Stimulated activated CD8-positive, alpha-beta memory T cell treated with anti-CD3 and anti-CD28 coated beads, Interleukin-4, amount 100 ng/mL, for 48 hours (primary cell): ENCODE data around the gene YWHAG.
"Not testable (repeated sequence)": the region's sequence is repeated elsewhere in the genome, so short reads cannot be mapped to it uniquely, and the experiment has no call there.

Experiments
- DNase-seq: peaks from one replicate; pipeline ENCODE4 v3.0.0-alpha.2; 2020

YWHAG gene

DNA sequence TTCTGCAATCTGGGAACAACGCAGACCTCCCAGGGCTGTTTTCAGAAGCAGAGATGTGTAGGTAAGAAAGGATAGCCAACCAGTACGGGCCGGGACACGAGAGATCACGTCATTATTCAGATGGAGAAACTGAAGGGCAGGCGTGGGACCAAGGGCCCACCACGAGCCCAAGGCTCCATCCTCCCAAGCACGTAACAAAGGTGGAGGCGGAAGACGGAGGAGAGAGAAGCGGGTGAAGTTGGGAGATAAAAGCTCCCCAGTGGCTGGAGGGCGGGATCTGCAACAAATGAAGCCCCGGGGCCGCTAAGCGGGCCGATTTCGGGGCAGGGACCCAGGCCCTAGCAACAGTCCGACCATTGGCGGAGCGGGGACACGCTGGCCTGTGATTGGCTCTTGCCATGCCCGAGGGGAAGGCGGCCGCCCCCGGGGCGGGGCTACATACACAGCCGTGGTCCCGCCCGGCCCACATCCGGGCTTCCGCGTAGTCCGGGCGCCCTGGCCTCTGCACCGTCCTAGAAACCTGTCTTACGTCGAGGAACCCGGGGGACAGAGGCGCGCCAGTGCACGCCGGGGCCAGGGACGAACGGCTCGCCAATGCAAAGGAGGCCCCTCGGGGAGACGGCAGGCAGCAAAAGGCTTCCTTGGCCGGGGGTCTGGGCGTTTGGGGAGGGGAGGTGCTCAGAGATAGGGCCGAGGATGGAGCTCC lies 40.9 kb downstream of the YWHAG start:
- peak; percentile 97 for DNase-seq

DNA sequence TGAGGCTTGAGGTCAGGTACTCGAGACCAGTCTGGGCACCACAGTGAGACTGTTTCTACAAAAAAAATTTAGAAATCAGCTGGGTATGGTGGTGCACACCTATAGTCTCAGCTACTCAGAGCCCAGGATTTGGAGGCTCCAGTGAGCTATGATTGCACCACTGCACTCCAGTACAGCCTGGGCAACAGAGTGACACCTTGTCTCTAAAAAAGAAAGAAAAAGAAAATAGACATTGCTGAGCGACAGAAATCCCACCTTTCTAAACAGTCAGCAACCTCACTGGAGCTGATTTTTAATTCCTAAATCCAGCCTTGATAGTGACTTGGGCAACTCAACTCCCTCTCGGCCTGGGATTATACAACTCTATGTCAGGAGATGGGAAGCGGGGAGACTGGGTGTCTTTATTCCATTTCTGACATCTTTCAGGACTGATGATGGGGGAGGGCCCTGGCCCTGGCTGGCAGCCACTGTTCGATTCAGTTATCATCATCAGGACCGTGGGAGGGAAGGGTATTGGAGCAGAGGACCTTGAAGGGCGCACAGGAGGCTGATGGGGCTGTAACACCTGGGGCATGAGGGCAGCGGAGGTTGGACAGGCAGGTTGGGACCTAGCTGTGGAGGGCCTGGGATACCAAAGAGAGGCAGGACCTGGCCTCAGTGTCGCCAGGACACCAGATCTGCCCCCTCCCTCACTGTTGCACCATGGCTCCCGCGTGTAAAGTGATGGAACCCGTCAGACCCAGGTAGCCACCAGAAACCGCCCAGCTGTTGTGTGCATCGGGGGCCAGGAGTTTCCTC lies 41.6 kb downstream of the YWHAG start:
- DNase-seq, result no peak

DNA sequence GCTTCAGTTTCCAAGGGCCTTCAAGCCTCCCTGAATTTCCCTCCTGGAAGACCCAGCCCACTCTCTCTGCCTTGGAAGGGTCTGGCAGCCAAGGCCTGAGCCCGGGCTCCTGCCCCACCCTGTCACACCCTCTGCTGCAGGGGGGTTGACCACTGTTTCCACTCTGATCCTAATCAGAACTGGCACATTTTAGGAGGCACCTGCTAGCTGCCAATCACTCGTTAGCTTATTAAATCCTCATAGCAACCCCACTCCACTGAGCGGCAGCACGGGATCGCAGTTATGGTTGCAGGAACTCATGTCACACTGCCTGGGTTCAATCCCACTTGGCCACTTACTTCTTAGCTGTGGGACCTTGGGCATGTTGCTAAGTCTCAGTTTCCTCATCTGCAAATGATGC lies 43.4 kb downstream of the YWHAG start:
- DNase-seq, result no peak

DNA sequence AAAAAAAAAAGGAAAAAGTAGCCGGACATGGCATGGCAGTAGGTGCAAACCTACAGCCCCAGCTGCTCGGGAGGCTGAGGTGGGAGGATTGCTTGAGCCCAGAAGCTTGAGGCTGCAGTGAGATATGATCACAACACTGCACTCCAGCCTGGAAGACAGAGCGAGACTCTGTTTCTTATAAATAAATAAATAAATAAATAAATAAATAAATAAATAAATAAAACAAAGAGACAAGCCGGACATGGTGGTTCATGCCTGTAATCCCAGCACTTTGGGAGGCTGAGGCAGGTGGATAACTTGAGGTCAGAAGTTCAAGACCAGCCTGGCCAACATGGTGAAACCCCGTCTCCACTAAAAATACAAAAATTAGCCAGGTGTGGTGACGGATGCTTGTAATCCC lies 44.1 kb downstream of the YWHAG start:
- not testable (repeated sequence) for DNase-seq

DNA sequence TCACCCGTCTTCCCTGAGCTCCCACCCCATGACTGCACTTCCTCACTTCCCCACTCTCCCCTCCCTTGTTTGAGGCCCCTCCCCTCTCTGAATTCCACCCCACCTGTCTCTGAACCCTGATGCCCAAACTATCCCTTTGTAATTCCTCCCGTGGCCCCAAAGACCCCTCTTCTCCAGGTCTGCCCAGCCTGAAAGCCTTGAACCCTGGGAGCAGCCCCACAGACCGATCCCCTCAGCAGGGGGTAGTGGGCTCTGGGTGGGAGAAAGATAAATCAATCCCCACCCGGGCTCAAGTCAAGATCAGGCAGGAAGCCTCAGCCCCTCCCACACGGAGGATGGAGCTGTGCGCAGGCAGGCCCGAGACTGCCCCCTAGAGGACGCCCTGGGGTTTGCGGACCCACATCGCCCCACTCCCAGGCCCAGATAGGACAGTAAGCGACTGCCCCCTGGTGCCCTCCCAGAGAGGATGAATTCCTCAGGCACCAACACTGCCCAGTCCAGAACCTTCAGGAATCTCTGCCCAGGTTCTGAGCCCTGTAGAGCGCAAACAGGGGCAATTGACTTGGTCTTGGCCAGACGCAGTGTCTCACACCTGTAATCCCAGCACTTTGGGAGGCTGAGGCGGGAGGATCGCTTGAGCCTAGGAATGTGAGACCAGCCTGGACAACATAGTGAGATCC lies 44.6 kb downstream of the YWHAG start:
- DNase-seq, result peak; percentile 99

DNA sequence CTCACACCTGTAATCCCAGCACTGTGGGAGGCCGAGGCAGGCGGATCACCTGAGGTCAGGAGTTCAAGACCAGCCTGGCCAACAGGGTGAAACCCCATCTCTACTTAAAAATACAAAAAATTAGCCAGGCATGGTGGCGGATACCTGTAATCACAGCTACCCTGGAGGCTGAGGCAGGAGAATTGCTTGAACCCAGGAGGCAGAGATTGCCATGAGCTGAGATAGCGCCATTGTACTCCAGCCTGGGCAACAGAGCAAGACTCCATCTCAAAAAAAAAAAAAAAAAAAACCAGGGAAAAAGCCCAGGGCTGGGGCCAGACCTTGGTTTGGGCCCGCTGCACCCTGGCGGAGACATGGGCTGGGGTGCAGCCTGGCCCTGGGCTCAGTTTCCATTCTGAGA lies 47.0 kb downstream of the YWHAG start:
- not testable (repeated sequence) for DNase-seq

DNA sequence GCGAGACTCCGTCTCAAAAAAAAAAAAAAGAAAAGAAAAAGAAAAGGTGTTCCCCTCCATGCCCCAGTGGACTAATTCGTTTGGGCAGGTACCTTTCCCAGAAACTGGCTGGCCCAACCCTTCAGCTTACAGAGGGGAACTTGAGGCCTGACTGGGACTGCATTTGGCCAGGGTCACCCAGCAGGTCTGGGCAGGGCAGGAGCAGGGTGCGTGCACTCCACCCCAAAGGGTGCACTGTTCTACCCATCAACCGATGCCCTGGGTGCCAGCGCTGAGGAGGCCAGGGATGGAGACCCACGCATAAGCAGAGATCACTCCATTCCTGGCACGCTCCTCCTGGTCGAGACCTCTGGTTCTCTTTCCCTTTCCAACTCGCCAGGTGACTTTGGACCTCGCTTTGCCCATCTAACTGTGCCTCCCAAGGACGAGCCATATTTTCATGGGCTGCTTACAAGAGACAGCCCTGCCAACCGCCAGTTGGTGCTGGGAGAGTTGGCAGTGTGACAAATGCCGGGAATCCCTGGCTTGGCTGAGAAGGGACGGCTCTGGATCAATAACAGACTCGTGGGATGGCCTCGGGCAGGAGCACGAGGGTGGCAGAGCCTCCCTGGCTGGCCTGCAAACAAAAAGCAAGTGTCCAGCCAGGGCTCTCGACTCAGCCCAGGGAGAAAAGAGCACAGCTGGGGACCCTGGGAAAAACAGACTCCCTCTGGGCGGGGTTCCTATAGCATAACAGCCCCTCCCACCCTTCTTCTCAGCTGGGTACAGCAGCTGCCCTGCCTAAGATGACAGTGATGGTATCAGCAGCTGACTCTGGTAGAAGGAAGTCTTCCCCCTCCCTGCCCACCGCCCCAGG lies 48.5 kb downstream of the YWHAG start:
- no peak for DNase-seq

DNA sequence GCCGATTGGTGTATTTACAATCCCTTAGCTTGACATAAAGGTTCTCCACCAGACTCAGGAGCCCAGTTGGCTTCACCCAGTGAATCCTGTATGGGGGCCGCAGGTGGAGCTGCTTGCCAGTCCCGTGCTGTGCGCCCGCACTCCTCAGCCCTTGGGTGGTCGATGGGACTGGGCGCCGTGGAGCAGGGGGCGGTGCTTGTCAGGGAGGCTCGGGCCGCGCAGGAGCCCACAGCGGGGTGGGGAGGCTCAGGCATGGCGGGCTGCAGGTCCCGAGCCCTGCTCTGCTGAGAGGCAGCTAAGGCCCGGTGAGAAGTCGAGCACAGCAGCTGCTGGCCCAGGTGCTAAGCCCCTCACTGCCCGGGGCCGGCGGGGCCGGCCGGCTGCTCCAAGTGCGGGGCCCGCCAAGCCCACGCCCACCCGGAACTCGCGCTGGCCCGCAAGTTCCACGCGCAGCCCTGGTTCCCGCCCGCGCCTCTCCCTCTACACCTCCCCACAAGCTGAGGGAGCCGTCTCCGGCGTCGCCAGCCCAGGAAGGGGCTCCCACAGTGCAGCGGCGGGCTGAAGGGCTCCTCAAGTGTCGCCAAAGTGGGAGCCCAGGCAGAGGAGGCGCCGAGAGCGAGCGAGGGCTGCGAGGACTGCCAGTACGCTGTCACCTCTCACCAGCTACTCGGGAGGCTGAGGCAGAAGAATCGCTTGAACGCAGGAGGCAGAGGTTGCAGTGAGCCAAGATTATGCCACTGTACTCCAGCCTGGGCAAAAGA lies 49.3 kb downstream of the YWHAG start:
- not testable (repeated sequence) for DNase-seq

DNA sequence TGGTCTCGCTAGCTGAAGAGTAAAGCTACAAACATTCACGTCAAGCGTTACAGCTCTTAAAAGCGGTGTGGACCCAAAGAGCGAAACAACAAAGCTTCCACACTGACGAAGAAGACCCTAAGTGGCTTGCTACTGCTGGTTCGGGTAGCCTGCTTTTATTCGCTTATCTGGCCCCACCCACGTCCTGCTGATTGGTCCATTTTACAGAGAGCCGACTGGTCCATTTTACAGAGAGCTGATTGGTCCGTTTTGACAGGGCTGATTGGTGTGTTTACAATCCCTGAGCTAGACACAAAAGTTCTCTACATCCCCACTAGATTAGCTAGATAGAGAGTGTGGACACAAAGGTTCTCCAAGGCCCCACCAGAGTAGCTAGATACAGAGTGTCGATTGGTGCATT lies 49.9 kb downstream of the YWHAG start:
- not testable (repeated sequence) for DNase-seq

DNA sequence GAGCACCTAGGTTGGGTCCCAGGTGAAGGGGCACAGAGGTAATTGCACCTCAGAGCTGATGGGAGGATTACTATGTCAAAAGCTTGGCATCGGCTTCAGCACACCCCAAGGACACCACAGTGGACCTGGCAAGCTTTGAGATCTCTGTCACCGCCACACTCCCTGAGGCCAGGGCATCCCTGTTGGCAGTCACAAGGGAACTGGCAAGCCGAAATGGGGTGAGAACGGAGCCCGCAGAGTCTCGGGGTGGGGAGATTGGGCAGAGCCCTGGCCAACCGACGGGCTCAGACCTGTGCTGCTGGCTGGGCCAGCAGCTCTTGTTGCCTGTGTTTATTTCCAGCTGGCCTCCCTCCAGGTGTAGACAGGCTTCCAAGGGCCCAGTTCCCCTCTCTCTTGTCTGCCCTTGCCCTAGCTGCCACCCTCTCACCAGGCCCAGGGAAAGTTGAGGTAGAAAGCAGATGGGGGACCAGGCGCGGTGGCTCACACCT lies 53.9 kb downstream of the YWHAG start:
- no peak for DNase-seq

DNA sequence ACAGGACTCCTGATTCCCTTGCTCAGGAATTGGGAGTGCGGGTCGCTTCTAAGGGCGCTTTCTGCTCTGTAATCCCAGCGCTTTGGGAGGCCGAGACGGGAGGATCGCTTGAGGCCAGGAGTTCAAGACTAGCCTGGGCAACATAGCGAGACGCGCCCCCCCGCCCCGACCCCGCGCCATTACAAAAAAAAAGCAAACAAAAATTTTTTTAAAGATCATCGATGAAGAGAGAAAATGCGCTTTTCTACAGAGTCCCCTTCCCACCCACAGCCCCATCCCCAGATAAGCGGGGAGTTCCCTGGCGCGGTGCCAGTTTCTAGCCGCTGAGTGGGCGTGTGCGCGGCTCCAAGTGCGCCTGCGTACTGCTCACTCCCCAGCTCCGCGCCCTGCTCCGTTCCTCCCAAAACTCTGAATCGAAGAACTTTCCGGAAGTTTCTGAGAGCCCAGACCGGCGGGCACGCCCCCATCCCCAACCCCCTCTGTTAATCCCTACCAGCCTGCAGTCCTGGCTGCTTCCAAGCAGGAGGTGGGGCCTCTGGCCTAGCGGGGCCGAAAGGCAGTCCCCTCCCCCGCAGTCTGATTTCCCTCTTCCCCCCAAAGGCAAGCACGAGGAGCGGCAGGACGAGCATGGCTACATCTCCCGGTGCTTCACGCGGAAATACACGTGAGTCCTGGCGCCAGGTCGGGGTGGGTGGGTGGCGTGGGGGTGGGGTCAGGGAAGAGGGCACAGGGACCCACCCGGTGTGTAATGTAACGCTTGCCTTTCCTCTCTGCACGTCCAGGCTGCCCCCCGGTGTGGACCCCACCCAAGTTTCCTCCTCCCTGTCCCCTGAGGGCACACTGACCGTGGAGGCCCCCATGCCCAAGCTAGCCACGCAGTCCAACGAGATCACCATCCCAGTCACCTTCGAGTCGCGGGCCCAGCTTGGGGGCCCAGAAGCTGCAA lies 55.3 kb downstream of the YWHAG start:
- peak; percentile 88 for DNase-seq

DNA sequence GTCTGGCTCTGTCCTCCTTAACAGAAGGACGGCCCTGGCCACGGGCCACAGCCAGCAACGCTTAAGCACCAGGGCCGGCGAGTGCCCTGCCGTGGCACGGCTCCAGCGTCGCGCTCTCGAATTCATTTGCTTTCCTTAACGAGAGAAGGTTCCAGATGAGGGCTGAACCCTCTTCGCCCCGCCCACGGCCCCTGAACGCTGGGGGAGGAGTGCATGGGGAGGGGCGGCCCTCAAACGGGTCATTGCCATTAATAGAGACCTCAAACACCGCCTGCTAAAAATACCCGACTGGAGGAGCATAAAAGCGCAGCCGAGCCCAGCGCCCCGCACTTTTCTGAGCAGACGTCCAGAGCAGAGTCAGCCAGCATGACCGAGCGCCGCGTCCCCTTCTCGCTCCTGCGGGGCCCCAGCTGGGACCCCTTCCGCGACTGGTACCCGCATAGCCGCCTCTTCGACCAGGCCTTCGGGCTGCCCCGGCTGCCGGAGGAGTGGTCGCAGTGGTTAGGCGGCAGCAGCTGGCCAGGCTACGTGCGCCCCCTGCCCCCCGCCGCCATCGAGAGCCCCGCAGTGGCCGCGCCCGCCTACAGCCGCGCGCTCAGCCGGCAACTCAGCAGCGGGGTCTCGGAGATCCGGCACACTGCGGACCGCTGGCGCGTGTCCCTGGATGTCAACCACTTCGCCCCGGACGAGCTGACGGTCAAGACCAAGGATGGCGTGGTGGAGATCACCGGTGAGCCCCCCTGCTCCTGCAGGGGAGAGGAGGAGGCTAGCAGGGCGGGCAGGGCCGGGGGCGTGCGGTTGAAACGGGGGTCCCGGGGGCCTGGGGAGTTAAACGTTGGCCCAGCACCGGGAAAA lies 56.2 kb downstream of the YWHAG start, which contains the start of gene HSPB1:
TSS of gene HSPB1 (plus strand) at position 327 of the 855 bp plus-strand sequence. CDS start at position 367, 40 bp downstream.
- peak; percentile 67 for DNase-seq

DNA sequence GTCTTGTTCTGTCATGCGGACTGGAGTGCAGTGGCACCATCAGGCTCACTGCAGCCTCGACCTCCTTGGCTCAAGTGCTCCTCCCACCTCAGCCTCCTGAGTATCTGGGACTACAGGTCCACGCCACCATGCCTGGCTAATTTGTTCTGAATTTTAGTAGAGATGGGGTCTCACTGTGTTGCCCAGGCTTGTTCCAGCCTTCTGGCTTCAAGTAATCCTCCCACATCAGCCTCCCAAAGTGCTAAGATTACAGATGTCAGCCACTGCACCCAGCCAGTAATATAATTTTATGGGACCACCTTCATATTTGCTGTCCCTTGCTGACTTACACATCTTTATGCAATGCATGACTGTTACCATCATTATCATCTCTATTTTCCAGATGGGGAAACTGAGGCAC lies 57.8 kb downstream of the YWHAG start:
- no peak for DNase-seq

DNA sequence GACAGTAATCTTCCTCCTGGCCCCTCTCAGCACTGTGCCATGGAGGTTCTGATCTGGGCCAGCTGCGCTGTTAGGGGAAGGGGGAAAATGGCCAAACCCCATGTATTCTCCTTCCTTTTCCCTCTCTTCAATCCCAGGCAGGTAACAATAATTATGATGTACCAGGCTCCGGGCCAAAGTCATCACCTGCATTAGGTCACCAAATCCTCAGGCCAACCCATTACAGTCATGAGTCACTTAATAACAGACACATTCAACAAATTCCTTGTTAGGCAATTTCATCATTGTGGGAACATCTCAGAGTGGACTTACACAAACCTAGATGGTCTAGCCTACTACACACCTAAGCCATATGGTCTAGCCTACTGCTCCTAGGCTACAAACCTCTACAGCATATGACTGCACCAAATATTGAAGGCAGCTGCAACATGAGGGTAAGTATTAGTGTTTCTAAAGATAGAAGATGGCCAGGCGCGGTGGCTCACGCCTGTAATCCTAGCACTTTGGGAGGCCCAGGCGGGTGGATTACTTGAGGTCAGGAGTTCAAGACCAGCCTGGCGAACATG lies 58.5 kb downstream of the YWHAG start:
- DNase-seq, result no peak

DNA sequence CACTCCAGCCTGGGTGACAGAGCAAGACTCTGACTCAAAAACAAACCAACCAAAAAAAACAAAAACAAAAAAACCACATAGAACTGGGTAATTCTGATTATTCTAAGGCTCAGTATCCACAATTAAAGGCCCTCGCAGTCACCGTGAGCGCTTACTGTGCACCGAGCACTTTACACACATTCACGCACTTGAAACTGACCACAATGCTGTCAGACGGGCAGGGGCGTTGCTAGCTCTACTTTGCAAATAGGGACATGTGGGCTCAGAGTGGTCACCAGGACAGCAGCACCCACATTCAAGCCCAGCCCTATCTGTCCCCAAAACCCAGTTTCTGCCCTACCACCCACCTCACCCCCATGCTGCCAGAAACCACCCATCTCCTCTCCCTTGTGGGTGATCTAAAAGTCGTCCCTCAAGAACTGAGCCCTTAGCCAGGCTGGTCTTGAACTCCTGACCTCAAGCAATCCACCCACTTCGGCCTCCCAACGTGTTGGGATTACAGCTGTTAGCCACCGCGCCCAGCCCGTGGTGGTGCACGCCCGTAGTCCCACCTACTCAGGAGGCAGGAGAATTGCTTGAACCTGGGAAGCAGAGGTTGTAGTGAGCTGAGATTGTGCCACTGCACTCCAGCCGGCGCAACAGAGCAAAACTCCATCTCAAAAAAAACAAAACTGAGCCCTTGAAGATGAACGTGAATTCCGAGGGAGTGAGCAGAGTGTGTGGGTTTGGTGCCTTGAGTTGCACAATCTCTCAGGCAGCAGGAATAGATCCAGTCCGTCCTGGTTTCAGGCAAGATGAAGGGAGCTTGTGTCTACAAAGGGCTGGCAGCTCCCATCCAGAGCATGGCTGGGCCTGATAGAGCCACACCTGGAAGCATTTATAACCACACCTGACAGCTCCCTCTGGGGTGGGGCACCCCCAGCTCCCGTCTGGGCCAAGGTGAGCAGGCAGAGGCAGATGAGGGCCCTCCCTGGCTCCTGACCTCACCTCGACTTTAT lies 61.7 kb downstream of the YWHAG start:
- DNase-seq, result no peak

DNA sequence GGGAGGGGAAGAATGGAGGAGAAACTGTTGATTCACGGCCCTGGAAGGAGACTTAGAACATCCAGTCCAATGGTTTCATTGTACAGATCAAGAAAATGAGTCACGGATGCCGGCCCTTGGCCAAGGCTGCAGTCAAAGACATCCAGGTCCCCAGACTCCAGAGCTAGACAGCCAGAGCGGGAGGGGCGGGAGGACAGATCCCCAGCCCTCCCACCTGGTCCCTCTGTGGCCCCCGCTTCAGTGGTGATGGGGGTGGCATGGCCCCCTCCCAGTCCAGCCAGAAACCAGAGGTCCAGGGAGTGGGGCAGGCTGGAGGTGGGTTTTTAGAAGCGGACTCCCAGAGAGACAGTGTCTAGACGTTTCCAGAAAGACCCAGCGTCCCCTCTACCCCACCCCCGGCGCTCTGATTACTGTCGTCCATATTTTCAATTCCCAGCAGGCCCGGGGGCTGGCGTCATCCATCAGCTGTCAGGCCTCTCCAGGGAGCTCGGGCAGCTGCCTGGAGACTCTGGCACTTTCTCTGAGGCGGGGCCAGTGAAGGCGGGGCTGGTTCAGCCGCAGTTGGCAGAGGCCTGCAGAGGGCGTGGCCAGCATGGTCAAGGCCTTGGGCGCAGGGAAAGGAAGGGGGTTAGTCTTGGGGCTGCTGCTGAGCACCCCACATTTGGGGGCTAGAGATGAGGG lies 64.3 kb downstream of the YWHAG start:
- peak; percentile 47 for DNase-seq

DNA sequence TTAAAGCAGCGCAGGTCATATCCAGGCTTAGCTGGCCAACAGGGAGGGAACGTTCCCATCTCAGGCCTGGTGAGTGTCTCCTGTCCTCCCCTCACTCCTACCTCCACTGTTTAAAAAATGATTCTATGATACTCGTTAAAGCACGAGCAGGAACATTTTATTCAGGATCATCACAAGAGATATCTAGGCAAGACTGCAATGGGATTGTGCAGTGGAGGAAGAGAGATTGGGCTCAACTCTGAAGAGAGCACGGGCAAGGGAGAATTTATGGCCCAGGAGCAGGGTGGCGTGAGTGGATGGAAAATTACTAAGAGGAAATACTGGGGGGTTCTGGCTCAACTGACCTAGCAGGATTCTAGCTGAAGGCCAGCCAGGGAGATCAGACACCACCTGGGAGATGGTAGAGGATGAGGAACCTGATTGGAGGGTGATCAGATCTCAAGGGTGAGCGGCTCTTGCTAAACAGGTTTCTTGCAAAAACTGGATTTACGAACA lies 65.3 kb downstream of the YWHAG start:
- no peak for DNase-seq
